ENCODE results near the gene SLC25A33.

The SLC25A33 gene

GRCh38 chr1:9588551-9589143 is 49.4 kb downstream of the SLC25A33 start, which contains the start of gene TMEM201:
TSS of gene TMEM201 (plus strand) at chr1:9588911. CDS start at chr1:9588931, 20 bp downstream.
- Histone ChIP-seq H3K4me3 (peak within 1 kb of the TSS; percentile 91), H3K27ac (no peak within 1 kb of the TSS), H3K9me3 (ENCODE audit: low read depth, low read length) (no peaks in the 10 kb centered on the region), H3K9ac (ENCODE audit: insufficient read length) (peak within 1 kb of the TSS; percentile 82), H3K36me3 (ENCODE audit: insufficient read depth, low read length) (peaks cover 10% of the 10 kb centered on the region; the same call in 1 of the 2 replicates)
- DNase-seq (ENCODE audit: low read depth, low spot score) = no peak
- no peak for TF ChIP-seq POLR2AphosphoS5 (IDR thresholded peaks at IDR 0.05; ENCODE audit: borderline replicate concordance, low read depth, low read length)
- TF ChIP-seq EZH2 (IDR thresholded peaks at IDR 0.05) = no peak
- no peak for TF ChIP-seq FOXP2 (optimal IDR thresholded peaks at IDR 0.05; ENCODE audit: control extremely low read depth, extremely low read length, insufficient read depth)

- H3K27ac ChIP-seq = no peak overlapping the region
- peak overlapping the region; percentile 82 for H3K9ac ChIP-seq (ENCODE audit: insufficient read length)
- no peaks in the 10 kb centered on the region for H3K9me3 ChIP-seq (ENCODE audit: low read depth, low read length)
- H3K4me3 ChIP-seq = peak overlapping the region; percentile 91
- DNase-seq (ENCODE audit: low read depth, low spot score) = no peak
- peaks cover 7% of the 10 kb centered on the region; the same call in 1 of the 2 replicates for H3K36me3 ChIP-seq (ENCODE audit: insufficient read depth, low read length)
- TF ChIP-seq EZH2 (IDR thresholded peaks at IDR 0.05) (no peak), POLR2AphosphoS5 (IDR thresholded peaks at IDR 0.05; ENCODE audit: borderline replicate concordance, low read depth, low read length) (no peak), FOXP2 (optimal IDR thresholded peaks at IDR 0.05; ENCODE audit: control extremely low read depth, extremely low read length, insufficient read depth) (no peak)
Observed at GRCh38 chr1:9589144-9589718, 50.0 kb downstream of the SLC25A33 start.

- H3K4me3 ChIP-seq = peak overlapping the region; percentile 91
- H3K27ac ChIP-seq = no peak overlapping the region
- peaks cover 4% of the 10 kb centered on the region; the same call in 1 of the 2 replicates for H3K36me3 ChIP-seq (ENCODE audit: insufficient read depth, low read length)
- no peak for DNase-seq (ENCODE audit: low read depth, low spot score)
- H3K9me3 ChIP-seq (ENCODE audit: low read depth, low read length) = no peaks in the 10 kb centered on the region
- peak overlapping the region; percentile 82 for H3K9ac ChIP-seq (ENCODE audit: insufficient read length)
- TF ChIP-seq POLR2AphosphoS5 (IDR thresholded peaks at IDR 0.05; ENCODE audit: borderline replicate concordance, low read depth, low read length) = no peak
Observed at GRCh38 chr1:9589719-9590157, 50.5 kb downstream of the SLC25A33 start.

GRCh38 chr1:9590201-9590600 is 50.9 kb downstream of the SLC25A33 start:
- no peak for TF ChIP-seq FOXP2 (optimal IDR thresholded peaks at IDR 0.05; ENCODE audit: control extremely low read depth, extremely low read length, insufficient read depth)
- no peak for TF ChIP-seq POLR2AphosphoS5 (IDR thresholded peaks at IDR 0.05; ENCODE audit: borderline replicate concordance, low read depth, low read length)
- TF ChIP-seq EZH2 (IDR thresholded peaks at IDR 0.05) = no peak
- Histone ChIP-seq H3K36me3 (ENCODE audit: insufficient read depth, low read length) (no peaks in the 10 kb centered on the region), H3K9ac (ENCODE audit: insufficient read length) (no peak overlapping the region), H3K9me3 (ENCODE audit: low read depth, low read length) (no peaks in the 10 kb centered on the region), H3K4me3 (peak overlapping the region; percentile 91), H3K27ac (no peak overlapping the region)
- DNase-seq (ENCODE audit: low read depth, low spot score) = no peak

GRCh38 chr1:9590945-9591668 is 51.8 kb downstream of the SLC25A33 start:
- no peaks in the 10 kb centered on the region for H3K9me3 ChIP-seq (ENCODE audit: low read depth, low read length)
- H3K27ac ChIP-seq = no peak overlapping the region
- H3K4me3 ChIP-seq = no peak overlapping the region
- H3K36me3 ChIP-seq (ENCODE audit: insufficient read depth, low read length) = no peaks in the 10 kb centered on the region; the same call in 1 of the 2 replicates
- no peak for DNase-seq (ENCODE audit: low read depth, low spot score)
- TF ChIP-seq EZH2 (IDR thresholded peaks at IDR 0.05) (no peak), POLR2AphosphoS5 (IDR thresholded peaks at IDR 0.05; ENCODE audit: borderline replicate concordance, low read depth, low read length) (no peak), FOXP2 (optimal IDR thresholded peaks at IDR 0.05; ENCODE audit: control extremely low read depth, extremely low read length, insufficient read depth) (no peak)
- no peak overlapping the region for H3K9ac ChIP-seq (ENCODE audit: insufficient read length)

- TF ChIP-seq FOXP2 (optimal IDR thresholded peaks at IDR 0.05; ENCODE audit: control extremely low read depth, extremely low read length, insufficient read depth) (no peak), EZH2 (IDR thresholded peaks at IDR 0.05) (no peak), POLR2AphosphoS5 (IDR thresholded peaks at IDR 0.05; ENCODE audit: borderline replicate concordance, low read depth, low read length) (no peak)
- Histone ChIP-seq H3K9ac (ENCODE audit: insufficient read length) (no peak overlapping the region), H3K9me3 (ENCODE audit: low read depth, low read length) (no peaks in the 10 kb centered on the region), H3K36me3 (ENCODE audit: insufficient read depth, low read length) (peaks cover 3% of the 10 kb centered on the region; the same call in 1 of the 2 replicates), H3K27ac (no peak overlapping the region), H3K4me3 (no peak overlapping the region)
- DNase-seq (ENCODE audit: low read depth, low spot score) = no peak
Observed at GRCh38 chr1:9591669-9592509, 52.6 kb downstream of the SLC25A33 start.

GRCh38 chr1:9592510-9593075 is 53.3 kb downstream of the SLC25A33 start:
- TF ChIP-seq POLR2AphosphoS5 (IDR thresholded peaks at IDR 0.05; ENCODE audit: borderline replicate concordance, low read depth, low read length) (no peak), EZH2 (IDR thresholded peaks at IDR 0.05) (no peak), FOXP2 (optimal IDR thresholded peaks at IDR 0.05; ENCODE audit: control extremely low read depth, extremely low read length, insufficient read depth) (no peak)
- Histone ChIP-seq H3K27ac (no peak overlapping the region), H3K9ac (ENCODE audit: insufficient read length) (no peak overlapping the region)

More at GRCh38 chr1:9592510-9593075, 53.3 kb downstream of the SLC25A33 start:
- Histone ChIP-seq H3K36me3 (ENCODE audit: insufficient read depth, low read length) (peaks cover 6% of the 10 kb centered on the region; the same call in 1 of the 2 replicates), H3K9me3 (ENCODE audit: low read depth, low read length) (no peaks in the 10 kb centered on the region), H3K4me3 (no peak overlapping the region)
- no peak for DNase-seq (ENCODE audit: low read depth, low spot score)
